Subcutaneous adipose tissue (tissue), 4 donors: ENCODE data around the gene GPC3. TPM values are rescaled to one million over a fixed set of nuclear protein-coding genes. Genes with fewer than 3 reads are reported as not detected.

Experiments used
- CTCF ChIP-seq: fragments of 450-650 bp; IDR thresholded peaks from one replicate; pipeline ENCODE4 v1.5.1; 2016; ENCODE audit warnings: low read depth, mild to moderate bottlenecking, control low read depth, antibody characterized with exemption, moderate library complexity
- total RNA-seq, 4 donors: library from RNA; depleted of rRNA; stranded (reverse); fragments of >200 nt; gene quantifications; one replicate each; pipeline ENCODE4 v1.1.0, GENCODE V29; 2016

Gene GPC3
- total RNA-seq, 4 donors from 2014 or later = 61.8 to 142 (median 84.5) TPM

GRCh38 chrX:133636009-133636408, 349.4 kb downstream of the GPC3 start:
- TF ChIP-seq CTCF = no peak

- TF ChIP-seq CTCF = no peak
Observed at GRCh38 chrX:133634416-133634815, 351.0 kb downstream of the GPC3 start.

GRCh38 chrX:133633950-133634349, 351.4 kb downstream of the GPC3 start:
- no peak for TF ChIP-seq CTCF

GRCh38 chrX:133633162-133633561, 352.2 kb downstream of the GPC3 start:
- no peak for TF ChIP-seq CTCF

GRCh38 chrX:133630362-133630761, 355.0 kb downstream of the GPC3 start:
- TF ChIP-seq CTCF = no peak

GRCh38 chrX:133627673-133628072, 357.7 kb downstream of the GPC3 start:
- no peak for TF ChIP-seq CTCF

- TF ChIP-seq CTCF = no peak
Observed at GRCh38 chrX:133611676-133612075, 373.7 kb downstream of the GPC3 start.
